Measurements from ENCODE around the gene BNIP3.
"Not testable (repeated sequence)": the region's sequence is repeated elsewhere in the genome, so short reads cannot be mapped to it uniquely, and the experiment has no call there.

DNA sequence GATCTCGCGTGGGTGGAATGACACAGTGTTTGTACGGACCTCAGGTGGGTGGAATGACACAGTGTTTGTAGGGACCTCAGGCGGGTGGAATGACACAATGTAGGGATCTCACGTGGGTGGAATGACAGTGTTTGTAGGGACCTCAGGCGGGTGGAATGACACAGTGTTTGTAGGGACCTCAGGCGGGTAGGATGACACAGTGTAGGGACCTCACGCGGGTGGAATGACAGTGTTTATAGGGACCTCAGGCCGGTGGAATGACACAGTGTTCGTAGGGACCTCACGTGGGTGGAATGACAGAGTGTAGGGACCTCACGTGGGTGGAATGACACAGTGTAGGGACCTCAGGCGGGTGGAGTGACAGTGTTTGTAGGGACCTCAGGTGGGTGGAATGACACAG, 62.3 kb downstream of the BNIP3 start:
- not testable (repeated sequence) for TF ChIP-seq EZH2 (IDR thresholded peaks at IDR 0.05; ENCODE audit: borderline replicate concordance); CTCF (IDR thresholded peaks at IDR 0.05; ENCODE audit: poor library complexity)

Data from hepatocyte (in vitro differentiated cells).